Upper lobe of left lung (tissue), 4 donors: ENCODE measurements around the gene CUL2.

ENCODE experiments used
- POLR2A ChIP-seq, 4 donors: fragments of 450-650 bp; IDR thresholded peaks; one replicate each; pipeline ENCODE4 v1.5.1; 2016 to 2017; ENCODE audit warnings: antibody characterized with exemption in 4 of 4, mild to moderate bottlenecking in 2 of 4
- TF ChIP-seq, protein P1 (sequence below), 6 experiments: fragments of 450-650 bp in 4 of 6; fragments of 200-600 bp in 2 of 6; sonication (generic) in 2 of 6; IDR thresholded peaks; one replicate each; pipeline ENCODE4 v1.5.1; 2016 to 2019; ENCODE audit warnings: antibody characterized with exemption in 6 of 6

DNA sequence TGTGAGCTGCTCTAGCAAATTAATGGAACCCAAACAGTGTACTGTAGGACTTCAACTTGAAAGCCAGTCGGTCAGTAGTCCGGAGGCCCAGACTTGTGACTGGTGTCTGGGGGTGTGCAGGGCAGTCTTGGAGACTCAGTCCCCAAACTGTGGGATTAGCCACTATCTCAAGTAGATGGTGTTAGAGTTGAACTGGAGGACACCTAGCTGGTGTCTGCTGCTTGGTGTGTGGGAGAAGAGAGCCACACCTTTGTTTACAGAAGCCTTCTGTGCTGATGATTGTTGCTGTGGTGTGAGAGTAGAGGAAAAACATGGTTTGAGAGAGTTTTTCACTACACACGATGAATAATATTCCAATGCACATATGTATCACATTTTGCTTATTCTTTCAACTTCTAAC is 47.4 kb downstream of the CUL2 start:
- TF ChIP-seq, protein P1, sequence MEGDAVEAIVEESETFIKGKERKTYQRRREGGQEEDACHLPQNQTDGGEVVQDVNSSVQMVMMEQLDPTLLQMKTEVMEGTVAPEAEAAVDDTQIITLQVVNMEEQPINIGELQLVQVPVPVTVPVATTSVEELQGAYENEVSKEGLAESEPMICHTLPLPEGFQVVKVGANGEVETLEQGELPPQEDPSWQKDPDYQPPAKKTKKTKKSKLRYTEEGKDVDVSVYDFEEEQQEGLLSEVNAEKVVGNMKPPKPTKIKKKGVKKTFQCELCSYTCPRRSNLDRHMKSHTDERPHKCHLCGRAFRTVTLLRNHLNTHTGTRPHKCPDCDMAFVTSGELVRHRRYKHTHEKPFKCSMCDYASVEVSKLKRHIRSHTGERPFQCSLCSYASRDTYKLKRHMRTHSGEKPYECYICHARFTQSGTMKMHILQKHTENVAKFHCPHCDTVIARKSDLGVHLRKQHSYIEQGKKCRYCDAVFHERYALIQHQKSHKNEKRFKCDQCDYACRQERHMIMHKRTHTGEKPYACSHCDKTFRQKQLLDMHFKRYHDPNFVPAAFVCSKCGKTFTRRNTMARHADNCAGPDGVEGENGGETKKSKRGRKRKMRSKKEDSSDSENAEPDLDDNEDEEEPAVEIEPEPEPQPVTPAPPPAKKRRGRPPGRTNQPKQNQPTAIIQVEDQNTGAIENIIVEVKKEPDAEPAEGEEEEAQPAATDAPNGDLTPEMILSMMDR (IDR thresholded peaks at IDR 0.05): no peak
- no peak for TF ChIP-seq POLR2A (IDR thresholded peaks at IDR 0.05)
